HL-60 (cell line): ENCODE data around the gene SORL1.
A peak's percentile ranks its signal among the peaks of the same experiment; 100 is the strongest.
"Not testable (repeated sequence)": the region's sequence is repeated elsewhere in the genome, so short reads cannot be mapped to it uniquely, and the experiment has no call there.

Experiments
- DNase-seq, 2 experiments: peaks; one replicate each; pipeline ENCODE4 v3.0.0-alpha.2; 2010 to 2020; ENCODE audit warnings: low read depth in 1 of 2, low spot score in 1 of 2
- H3K27ac ChIP-seq: fragments of 250-450 bp; sonication (Bioruptor Pico); replicated peaks from 2 replicates; pipeline ENCODE4 v1.5.1; 2020; ENCODE audit warnings: mild to moderate bottlenecking, moderate library complexity
- H3K27me3 ChIP-seq: fragments of 250-450 bp; sonication (Bioruptor Pico); 2 replicates; pipeline ENCODE4 v1.5.1; 2021; ENCODE audit warnings: mild to moderate bottlenecking, moderate library complexity; ENCODE audit not compliant: insufficient read depth, poor library complexity, severe bottlenecking
- H3K4me3 ChIP-seq: replicated peaks from 2 replicates; pipeline ENCODE4 v1.5.1; 2011; ENCODE audit warnings: mild to moderate bottlenecking, control low read depth, low read length; ENCODE audit not compliant: insufficient read depth
- GABPA ChIP-seq: IDR thresholded peaks from 2 replicates; pipeline ENCODE4 v1.6.1; 2012; ENCODE audit warnings: low read depth
- POLR2AphosphoS5 ChIP-seq: IDR thresholded peaks from 2 replicates; pipeline ENCODE4 v1.6.1; 2012; ENCODE audit warnings: low read depth
- SPI1 ChIP-seq: IDR thresholded peaks from 2 replicates; pipeline ENCODE4 v1.6.1; 2012; ENCODE audit warnings: low read depth, mild to moderate bottlenecking, borderline replicate concordance
- TF ChIP-seq, protein P1 (sequence below): IDR thresholded peaks from one replicate; pipeline ENCODE4 v1.5.1; 2011; ENCODE audit warnings: low read length, control low read depth, inconsistent platforms; ENCODE audit not compliant: insufficient read depth
- TF ChIP-seq, protein P2 (sequence below): IDR thresholded peaks from 2 replicates; pipeline ENCODE4 v1.6.1; 2012; ENCODE audit warnings: low read depth; ENCODE audit not compliant: insufficient replicate concordance

The SORL1 gene

DNA sequence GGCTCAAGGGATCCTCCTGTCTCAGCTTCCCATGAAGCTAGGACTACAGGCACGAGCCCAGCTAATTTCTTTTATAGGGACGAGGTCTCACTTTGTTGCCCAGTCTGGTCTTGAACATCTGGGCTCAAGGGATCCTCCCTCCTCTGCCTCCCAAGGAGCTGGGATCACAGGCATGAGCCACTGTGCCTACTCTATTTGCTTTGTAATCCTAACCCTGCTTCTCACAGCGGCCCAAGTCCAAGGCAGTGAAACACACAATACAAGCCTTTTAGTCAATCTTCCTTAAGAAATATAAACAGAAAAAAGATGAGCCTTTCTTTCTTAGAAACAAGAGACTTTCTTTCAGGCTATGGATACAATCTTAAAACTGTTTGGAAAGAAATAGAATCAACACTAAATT, 115.9 kb downstream of the SORL1 start:
- Histone ChIP-seq H3K4me3 (no peak overlapping the region), H3K27me3 (no peaks in the 10 kb centered on the region), H3K27ac (no peak overlapping the region)
- DNase-seq: no peak
- TF ChIP-seq POLR2AphosphoS5 (no peak), GABPA (no peak)
- TF ChIP-seq, protein P1, sequence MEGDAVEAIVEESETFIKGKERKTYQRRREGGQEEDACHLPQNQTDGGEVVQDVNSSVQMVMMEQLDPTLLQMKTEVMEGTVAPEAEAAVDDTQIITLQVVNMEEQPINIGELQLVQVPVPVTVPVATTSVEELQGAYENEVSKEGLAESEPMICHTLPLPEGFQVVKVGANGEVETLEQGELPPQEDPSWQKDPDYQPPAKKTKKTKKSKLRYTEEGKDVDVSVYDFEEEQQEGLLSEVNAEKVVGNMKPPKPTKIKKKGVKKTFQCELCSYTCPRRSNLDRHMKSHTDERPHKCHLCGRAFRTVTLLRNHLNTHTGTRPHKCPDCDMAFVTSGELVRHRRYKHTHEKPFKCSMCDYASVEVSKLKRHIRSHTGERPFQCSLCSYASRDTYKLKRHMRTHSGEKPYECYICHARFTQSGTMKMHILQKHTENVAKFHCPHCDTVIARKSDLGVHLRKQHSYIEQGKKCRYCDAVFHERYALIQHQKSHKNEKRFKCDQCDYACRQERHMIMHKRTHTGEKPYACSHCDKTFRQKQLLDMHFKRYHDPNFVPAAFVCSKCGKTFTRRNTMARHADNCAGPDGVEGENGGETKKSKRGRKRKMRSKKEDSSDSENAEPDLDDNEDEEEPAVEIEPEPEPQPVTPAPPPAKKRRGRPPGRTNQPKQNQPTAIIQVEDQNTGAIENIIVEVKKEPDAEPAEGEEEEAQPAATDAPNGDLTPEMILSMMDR: no peak
- TF ChIP-seq, protein P2, sequence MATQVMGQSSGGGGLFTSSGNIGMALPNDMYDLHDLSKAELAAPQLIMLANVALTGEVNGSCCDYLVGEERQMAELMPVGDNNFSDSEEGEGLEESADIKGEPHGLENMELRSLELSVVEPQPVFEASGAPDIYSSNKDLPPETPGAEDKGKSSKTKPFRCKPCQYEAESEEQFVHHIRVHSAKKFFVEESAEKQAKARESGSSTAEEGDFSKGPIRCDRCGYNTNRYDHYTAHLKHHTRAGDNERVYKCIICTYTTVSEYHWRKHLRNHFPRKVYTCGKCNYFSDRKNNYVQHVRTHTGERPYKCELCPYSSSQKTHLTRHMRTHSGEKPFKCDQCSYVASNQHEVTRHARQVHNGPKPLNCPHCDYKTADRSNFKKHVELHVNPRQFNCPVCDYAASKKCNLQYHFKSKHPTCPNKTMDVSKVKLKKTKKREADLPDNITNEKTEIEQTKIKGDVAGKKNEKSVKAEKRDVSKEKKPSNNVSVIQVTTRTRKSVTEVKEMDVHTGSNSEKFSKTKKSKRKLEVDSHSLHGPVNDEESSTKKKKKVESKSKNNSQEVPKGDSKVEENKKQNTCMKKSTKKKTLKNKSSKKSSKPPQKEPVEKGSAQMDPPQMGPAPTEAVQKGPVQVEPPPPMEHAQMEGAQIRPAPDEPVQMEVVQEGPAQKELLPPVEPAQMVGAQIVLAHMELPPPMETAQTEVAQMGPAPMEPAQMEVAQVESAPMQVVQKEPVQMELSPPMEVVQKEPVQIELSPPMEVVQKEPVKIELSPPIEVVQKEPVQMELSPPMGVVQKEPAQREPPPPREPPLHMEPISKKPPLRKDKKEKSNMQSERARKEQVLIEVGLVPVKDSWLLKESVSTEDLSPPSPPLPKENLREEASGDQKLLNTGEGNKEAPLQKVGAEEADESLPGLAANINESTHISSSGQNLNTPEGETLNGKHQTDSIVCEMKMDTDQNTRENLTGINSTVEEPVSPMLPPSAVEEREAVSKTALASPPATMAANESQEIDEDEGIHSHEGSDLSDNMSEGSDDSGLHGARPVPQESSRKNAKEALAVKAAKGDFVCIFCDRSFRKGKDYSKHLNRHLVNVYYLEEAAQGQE: no peak

DNA sequence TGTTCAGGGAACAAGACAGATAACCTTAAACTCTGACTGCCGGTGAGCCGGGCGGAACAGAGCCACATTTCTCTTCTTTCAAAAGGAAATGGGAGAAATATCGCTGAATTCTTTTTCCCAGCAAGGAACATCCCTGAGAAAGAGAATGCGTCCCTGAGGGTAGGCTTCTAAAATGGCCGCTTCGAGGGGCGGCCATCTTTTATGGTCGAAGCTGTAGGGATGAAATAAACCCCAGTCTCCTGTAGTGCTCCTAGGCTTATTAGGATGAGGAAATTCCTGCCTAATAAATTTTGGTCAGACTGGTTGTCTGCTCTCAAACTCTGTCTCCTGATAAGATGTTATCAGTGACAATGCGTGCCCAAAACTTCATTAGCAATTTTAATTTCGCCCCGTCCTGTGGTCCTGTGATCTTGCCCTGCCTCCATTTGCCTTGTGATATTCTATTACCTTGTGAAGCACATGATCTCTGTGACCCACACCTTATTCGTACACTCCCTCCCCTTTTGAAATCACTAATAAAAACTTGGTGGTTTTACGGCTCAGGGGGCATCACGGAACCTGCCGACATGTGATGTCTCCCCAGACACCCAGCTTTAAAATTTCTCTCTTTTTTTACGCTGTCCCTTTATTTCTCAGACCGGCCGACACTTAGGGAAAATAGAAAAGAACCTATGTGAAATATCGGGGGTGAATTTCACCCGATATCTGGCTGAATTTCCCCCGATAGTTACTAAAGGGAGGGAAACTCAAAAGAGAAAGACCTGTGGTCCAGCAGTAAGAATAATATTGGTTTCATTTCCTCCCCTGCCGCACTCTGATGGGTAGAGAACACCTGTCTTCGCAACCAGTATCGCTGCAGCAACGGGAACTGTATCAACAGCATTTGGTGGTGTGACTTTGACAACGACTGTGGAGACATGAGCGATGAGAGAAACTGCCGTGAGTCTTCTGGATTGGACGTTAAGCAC, 117.5 kb downstream of the SORL1 start:
- not testable (repeated sequence) for H3K4me3 ChIP-seq, H3K27ac ChIP-seq, DNase-seq, H3K27me3 ChIP-seq

DNA sequence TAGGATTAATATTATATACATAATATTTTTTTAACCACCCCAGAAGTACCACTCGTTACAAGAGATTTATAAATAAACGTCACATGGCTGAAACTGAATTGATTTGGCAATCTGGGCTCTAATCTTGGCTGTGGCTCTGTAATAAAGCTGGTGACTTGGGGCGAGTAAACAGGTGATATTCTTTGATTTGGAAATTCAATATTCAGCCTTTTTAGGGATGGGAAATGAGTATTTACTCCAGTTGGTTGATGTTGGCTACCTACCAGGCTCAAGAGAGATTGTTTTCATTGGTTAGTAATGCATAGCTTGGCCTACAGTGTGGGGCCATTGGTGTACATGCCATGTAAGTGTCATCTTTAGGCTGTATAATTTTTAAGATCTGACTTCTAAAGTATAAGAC, 118.3 kb downstream of the SORL1 start:
- TF ChIP-seq GABPA (no peak), SPI1 (no peak), POLR2AphosphoS5 (no peak)
- TF ChIP-seq, protein P2: no peak
- TF ChIP-seq, protein P1: no peak
- Histone ChIP-seq H3K27me3 (no peaks in the 10 kb centered on the region), H3K27ac (no peak overlapping the region), H3K4me3 (no peak overlapping the region)
- no peak for DNase-seq

DNA sequence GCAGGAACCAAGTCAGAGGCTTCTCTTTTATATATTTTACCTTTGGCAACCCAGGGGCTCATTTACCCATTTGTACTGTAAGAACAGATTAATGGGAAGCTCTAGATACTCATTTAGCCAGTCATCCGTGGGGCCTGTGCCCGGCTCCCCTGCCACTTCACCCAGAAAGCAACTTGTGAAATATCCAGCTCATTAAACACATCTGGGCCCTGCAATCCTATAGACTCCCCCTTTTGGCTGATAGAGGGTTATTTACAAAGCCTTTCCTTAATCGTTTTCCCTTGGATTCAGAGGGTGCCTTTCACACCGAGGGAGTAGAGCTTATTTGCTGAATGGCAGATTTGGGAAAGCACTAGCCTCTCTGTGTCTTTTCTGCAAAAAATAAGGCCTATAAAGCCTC, 119.4 kb downstream of the SORL1 start:
- TF ChIP-seq GABPA: no peak
- TF ChIP-seq, protein P2: no peak
- TF ChIP-seq, protein P1: no peak
- no peaks in the 10 kb centered on the region for H3K27me3 ChIP-seq
- H3K4me3 ChIP-seq: no peak overlapping the region
- peak overlapping the region; percentile 44 for H3K27ac ChIP-seq
- DNase-seq: no peak
